ENCODE results near the gene MLANA. TPM values are rescaled to one million over a fixed set of nuclear protein-coding genes. Genes with fewer than 3 reads are reported as not detected.

Gene MLANA
- total RNA-seq, 1 experiment from 2014 or later, result not detected

DNA sequence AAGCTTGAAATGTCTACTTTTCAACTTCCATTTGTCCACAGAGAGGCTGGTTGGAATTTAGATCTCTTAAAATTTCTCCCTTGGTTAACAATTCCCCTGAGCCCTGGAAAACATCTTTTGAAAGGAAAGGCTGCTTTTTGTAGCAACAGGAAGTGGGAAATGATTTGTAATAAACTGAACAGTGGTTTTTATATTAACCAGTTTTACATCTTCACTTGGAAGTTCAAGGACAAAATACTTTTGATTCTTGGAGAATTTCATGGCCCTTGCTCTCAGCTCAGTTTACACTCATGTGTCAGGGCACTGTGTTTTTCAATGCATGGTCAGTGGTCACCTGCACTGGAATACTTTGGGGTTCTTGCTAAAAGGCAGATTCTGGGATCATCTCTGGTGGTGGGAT, 9.9 kb downstream of the MLANA start:
- H3K27me3 Mint-ChIP-seq (ENCODE audit: low read depth), result no peaks in the 10 kb centered on the region
- H3K9me3 Mint-ChIP-seq, result no peaks in the 10 kb centered on the region
- ATAC-seq (no peak), DNase-seq (ENCODE audit: low spot score) (no peak)
- H3K36me3 Mint-ChIP-seq, result no peaks in the 10 kb centered on the region
- H3K4me3 Mint-ChIP-seq, result no peak overlapping the region
- CTCF ChIA-PET, result interaction anchor here (1.7 kb wide), 1 partner anchor 15 kb away, joined by 7 read pairs; no protein-coding TSS in a partner anchor
- no peak for TF ChIP-seq ATF2 (CRISPR knock-in tag; IDR thresholded peaks at IDR 0.05; ENCODE audit: borderline replicate concordance, low read depth)
- no peak for TF ChIP-seq ZSCAN18 (CRISPR knock-in tag; IDR thresholded peaks at IDR 0.05)
- no peak for TF ChIP-seq AR (CRISPR knock-in tag; IDR thresholded peaks at IDR 0.05)
- no peak for TF ChIP-seq GRHL2 (CRISPR knock-in tag; IDR thresholded peaks at IDR 0.05; ENCODE audit: insufficient replicate concordance, severe bottlenecking)
- TF ChIP-seq TEAD1 (CRISPR knock-in tag; IDR thresholded peaks at IDR 0.05), result no peak
- H3K27ac Mint-ChIP-seq, result no peak overlapping the region
- POLR2A ChIA-PET, result no interaction called here
- no peaks in the 10 kb centered on the region for H3K4me1 Mint-ChIP-seq

GRCh38 chr9:5902377-5902776, 11.7 kb downstream of the MLANA start:
- ATAC-seq, result no peak
- no peak overlapping the region for H3K27ac Mint-ChIP-seq
- CTCF ChIA-PET, result interaction anchor here (0.7 to 1.3 kb wide), 3 partner anchors 16 to 70 kb away, joined by 3 read pairs; partner anchors contain the start of gene ERMP1
- no peak for DNase-seq (ENCODE audit: low spot score)
- POLR2A ChIA-PET, result no interaction called here
- no peaks in the 10 kb centered on the region for H3K4me1 Mint-ChIP-seq
- no peaks in the 10 kb centered on the region for H3K36me3 Mint-ChIP-seq
- H3K27me3 Mint-ChIP-seq (ENCODE audit: low read depth), result no peaks in the 10 kb centered on the region
- H3K9me3 Mint-ChIP-seq, result no peaks in the 10 kb centered on the region
- H3K4me3 Mint-ChIP-seq, result no peak overlapping the region
- TF ChIP-seq NR1H2 (CRISPR knock-in tag; IDR thresholded peaks at IDR 0.05) (no peak), ATF3 (CRISPR knock-in tag; conservative IDR thresholded peaks at IDR 0.05) (no peak), ZNF121 (CRISPR knock-in tag; IDR thresholded peaks at IDR 0.05) (no peak), PRRX2 (CRISPR knock-in tag; IDR thresholded peaks at IDR 0.05) (no peak), NFYB (CRISPR knock-in tag; conservative IDR thresholded peaks at IDR 0.05; ENCODE audit: low read depth) (no peak), RORB (CRISPR knock-in tag; IDR thresholded peaks at IDR 0.05) (no peak), JAZF1 (CRISPR knock-in tag; IDR thresholded peaks at IDR 0.05) (no peak), PREB (CRISPR knock-in tag; IDR thresholded peaks at IDR 0.05; ENCODE audit: borderline replicate concordance) (no peak), ELF4 (CRISPR knock-in tag; IDR thresholded peaks at IDR 0.05; ENCODE audit: low read depth) (no peak), SP1 (CRISPR knock-in tag; conservative IDR thresholded peaks at IDR 0.05) (no peak), KAT7 (CRISPR knock-in tag; IDR thresholded peaks at IDR 0.05; ENCODE audit: borderline replicate concordance) (no peak)
- TF ChIP-seq, protein P1, sequence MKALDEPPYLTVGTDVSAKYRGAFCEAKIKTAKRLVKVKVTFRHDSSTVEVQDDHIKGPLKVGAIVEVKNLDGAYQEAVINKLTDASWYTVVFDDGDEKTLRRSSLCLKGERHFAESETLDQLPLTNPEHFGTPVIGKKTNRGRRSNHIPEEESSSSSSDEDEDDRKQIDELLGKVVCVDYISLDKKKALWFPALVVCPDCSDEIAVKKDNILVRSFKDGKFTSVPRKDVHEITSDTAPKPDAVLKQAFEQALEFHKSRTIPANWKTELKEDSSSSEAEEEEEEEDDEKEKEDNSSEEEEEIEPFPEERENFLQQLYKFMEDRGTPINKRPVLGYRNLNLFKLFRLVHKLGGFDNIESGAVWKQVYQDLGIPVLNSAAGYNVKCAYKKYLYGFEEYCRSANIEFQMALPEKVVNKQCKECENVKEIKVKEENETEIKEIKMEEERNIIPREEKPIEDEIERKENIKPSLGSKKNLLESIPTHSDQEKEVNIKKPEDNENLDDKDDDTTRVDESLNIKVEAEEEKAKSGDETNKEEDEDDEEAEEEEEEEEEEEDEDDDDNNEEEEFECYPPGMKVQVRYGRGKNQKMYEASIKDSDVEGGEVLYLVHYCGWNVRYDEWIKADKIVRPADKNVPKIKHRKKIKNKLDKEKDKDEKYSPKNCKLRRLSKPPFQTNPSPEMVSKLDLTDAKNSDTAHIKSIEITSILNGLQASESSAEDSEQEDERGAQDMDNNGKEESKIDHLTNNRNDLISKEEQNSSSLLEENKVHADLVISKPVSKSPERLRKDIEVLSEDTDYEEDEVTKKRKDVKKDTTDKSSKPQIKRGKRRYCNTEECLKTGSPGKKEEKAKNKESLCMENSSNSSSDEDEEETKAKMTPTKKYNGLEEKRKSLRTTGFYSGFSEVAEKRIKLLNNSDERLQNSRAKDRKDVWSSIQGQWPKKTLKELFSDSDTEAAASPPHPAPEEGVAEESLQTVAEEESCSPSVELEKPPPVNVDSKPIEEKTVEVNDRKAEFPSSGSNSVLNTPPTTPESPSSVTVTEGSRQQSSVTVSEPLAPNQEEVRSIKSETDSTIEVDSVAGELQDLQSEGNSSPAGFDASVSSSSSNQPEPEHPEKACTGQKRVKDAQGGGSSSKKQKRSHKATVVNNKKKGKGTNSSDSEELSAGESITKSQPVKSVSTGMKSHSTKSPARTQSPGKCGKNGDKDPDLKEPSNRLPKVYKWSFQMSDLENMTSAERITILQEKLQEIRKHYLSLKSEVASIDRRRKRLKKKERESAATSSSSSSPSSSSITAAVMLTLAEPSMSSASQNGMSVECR (CRISPR knock-in tag; IDR thresholded peaks at IDR 0.05; ENCODE audit: borderline replicate concordance), result no peak
- TF ChIP-seq, protein P2, sequence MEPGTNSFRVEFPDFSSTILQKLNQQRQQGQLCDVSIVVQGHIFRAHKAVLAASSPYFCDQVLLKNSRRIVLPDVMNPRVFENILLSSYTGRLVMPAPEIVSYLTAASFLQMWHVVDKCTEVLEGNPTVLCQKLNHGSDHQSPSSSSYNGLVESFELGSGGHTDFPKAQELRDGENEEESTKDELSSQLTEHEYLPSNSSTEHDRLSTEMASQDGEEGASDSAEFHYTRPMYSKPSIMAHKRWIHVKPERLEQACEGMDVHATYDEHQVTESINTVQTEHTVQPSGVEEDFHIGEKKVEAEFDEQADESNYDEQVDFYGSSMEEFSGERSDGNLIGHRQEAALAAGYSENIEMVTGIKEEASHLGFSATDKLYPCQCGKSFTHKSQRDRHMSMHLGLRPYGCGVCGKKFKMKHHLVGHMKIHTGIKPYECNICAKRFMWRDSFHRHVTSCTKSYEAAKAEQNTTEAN (CRISPR knock-in tag; IDR thresholded peaks at IDR 0.05), result no peak
- TF ChIP-seq, protein P3, sequence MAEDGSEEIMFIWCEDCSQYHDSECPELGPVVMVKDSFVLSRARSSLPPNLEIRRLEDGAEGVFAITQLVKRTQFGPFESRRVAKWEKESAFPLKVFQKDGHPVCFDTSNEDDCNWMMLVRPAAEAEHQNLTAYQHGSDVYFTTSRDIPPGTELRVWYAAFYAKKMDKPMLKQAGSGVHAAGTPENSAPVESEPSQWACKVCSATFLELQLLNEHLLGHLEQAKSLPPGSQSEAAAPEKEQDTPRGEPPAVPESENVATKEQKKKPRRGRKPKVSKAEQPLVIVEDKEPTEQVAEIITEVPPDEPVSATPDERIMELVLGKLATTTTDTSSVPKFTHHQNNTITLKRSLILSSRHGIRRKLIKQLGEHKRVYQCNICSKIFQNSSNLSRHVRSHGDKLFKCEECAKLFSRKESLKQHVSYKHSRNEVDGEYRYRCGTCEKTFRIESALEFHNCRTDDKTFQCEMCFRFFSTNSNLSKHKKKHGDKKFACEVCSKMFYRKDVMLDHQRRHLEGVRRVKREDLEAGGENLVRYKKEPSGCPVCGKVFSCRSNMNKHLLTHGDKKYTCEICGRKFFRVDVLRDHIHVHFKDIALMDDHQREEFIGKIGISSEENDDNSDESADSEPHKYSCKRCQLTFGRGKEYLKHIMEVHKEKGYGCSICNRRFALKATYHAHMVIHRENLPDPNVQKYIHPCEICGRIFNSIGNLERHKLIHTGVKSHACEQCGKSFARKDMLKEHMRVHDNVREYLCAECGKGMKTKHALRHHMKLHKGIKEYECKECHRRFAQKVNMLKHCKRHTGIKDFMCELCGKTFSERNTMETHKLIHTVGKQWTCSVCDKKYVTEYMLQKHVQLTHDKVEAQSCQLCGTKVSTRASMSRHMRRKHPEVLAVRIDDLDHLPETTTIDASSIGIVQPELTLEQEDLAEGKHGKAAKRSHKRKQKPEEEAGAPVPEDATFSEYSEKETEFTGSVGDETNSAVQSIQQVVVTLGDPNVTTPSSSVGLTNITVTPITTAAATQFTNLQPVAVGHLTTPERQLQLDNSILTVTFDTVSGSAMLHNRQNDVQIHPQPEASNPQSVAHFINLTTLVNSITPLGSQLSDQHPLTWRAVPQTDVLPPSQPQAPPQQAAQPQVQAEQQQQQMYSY (CRISPR knock-in tag; IDR thresholded peaks at IDR 0.05), result no peak
